Sciatic nerve (tissue), 2 donors: ENCODE measurements around the gene GTF2H2. TPM values are rescaled to one million over a fixed set of nuclear protein-coding genes. Genes with fewer than 3 reads are reported as not detected.
"Not testable (repeated sequence)": the region's sequence is repeated elsewhere in the genome, so short reads cannot be mapped to it uniquely, and the experiment has no call there.

Experiments
- ATAC-seq: fragments of 200-7000 bp; cut with Tn5 transposase; one replicate; pipeline ENCODE4 v1.9.1; 2020; ENCODE audit warnings: mild to moderate bottlenecking, moderate library complexity
- DNase-seq: peaks from one replicate; pipeline ENCODE4 v3.0.0-alpha.2; 2020; ENCODE audit warnings: low spot score
- intact Hi-C: fragments of 100-400 bp; cut with DNase I; formaldehyde crosslinking; loops from one replicate; pipeline ENCODE4 v1.14.2; 2022
- total RNA-seq: library from RNA; stranded (reverse); fragmentation: NEBNext Ultra II Directional; extraction: Animal tissue kit (Norgen Biotek cat#: 25700); gene quantifications from one replicate; pipeline ENCODE4 v1.2.1, GENCODE V29; 2021
- donor health status: DM: no; HTN: no; CAD: no.
- donor health status: DM: no; HTN: no; CAD: no.

The GTF2H2 gene
- total RNA-seq, 1 donor from 2014 or later: 22.6 TPM

DNA sequence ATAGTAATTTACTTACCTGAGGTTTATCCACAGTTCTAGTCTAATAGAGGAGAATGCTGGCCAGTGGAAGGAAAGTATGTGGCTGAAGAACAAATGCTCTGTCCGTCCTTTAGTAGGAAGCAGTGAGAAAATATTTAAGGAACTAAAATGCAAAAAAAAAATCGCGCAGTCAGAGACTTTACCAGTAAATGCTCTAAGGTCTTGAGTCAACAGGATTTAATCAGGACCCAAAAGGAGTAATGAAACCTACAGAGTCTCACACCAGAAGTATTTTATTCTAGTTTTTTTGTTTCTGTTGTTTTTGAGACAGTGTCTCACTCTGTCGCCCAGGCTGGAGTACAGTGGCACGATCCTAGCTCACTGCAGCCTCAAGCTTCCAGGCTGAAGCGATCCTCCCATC, 46.8 kb downstream of the GTF2H2 start:
- intact Hi-C loops, DNase-seq: not testable (repeated sequence)
- peak; percentile 59 for ATAC-seq

DNA sequence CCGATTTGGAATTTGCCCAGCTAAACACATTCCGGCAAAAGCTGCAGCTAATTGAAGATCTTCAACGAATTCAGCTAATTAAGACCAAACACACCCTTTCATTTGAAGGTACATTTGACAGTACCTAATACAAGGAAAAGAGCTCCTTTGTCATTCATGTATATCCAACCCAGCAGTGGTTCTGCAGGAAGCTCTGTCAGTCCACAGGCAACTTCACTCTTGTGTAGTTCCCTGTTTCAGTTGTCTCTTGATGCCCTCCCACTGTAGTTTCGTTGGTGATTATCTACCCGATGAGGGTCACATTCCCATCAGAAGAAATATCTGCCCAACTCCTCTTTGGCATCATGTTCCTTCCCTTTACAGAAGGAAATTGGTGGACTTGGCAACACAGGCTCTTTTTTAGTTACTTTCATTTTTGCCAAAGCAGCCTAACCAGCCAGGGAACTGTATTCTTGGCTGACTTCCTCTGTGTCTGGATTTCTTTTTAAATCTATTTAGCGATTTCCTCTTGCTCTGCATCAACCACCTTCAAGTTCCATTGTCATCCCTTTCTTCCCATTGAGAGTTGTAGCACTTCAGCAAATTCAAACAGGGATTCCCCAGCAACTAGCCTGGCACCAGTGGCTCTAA, 49.0 kb downstream of the GTF2H2 start:
- ATAC-seq: peak; percentile 61
- intact Hi-C loops, DNase-seq: not testable (repeated sequence)

DNA sequence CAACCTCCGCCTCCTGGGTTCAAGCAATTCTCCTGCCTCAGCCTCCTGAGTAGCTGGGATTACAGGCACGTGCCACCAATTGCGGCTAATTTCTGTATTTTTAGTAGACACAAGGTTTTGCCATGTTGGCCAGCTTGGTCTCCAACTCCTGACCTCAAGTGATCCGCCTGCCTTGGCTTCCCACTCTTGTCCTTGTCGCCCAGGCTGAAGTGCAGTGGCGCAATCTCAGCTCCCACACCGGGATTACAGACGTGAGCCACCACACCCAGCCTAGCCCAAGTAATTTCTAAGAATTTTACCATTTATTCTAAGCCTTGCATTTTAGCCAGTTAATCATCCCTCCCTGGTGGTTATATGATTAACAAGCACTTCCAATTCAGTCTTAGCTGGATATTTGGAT, 53.3 kb downstream of the GTF2H2 start:
- DNase-seq (no peak), ATAC-seq (no peak)
- intact Hi-C loops: no loop called here

DNA sequence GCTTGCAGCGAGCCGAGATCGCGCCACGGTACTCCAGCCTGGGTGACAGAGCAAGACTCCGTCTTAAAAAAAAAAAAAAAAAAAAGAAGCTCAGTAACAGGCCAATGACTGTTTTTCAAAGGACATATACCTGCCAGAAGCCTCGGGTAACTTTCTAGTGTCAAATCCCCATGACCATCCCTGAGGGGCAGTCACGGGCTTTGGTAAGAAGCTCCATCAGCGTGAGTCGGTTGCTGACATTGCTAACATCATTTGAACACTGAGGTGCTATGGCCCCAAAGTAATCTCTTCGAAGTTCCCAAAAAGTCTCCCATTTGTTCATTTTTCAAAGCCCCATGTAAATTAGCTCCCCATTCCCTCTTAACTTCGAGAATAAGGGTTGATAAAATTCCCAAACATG, 53.9 kb downstream of the GTF2H2 start:
- intact Hi-C loops: no loop called here
- no peak for DNase-seq
- ATAC-seq: no peak

DNA sequence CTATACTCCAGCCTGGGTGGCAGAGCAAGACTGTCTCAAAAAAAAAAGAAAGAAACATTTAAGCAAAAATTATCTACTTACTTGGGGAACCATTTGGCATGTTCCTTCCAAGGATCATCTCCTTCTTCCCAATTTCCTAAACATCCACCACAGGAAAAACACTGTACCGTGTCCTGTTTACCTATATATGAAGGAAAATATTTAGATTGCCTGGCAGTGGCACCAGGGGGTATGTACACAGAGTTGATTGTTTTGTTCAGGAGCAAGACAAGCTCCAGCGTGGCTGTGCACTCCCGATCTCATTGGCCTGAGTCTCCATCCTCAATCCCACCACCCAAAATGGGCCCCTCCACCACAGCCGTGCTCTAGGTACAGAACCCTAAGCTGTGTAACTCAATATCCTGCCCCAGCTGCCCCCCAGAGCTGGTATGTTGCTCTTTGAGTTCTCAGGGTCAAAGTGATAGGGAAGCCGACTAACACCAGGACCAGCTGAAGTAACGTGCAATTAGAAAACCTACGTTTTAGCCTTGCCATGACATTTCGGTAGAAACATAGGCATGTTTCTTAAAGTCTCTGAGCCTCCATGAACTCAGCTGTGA, 56.2 kb downstream of the GTF2H2 start:
- intact Hi-C loops: no loop called here
- ATAC-seq: no peak
- no peak for DNase-seq

DNA sequence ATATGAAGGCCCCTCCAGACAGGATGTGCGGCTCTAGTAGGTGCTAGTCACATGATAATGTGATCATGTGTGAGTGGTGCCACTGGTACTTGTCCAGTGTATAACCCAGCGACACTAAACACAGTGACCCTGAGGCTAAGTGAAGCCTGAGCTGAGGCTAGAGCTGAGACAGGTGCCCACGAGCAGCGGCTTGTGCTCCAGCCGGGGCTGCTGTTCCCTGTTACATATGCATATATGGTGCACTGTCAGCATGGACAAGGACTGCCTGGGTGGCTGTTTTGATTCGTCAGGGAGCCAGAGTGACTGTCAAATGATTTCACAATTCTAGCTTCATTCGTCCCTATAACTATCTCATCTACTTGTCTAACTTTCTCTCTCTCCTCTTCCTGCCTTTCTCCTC, 60.5 kb downstream of the GTF2H2 start:
- intact Hi-C loops, ATAC-seq, DNase-seq: not testable (repeated sequence)

Other genes starting within 250 kb of the GTF2H2 start
- 7.8 TPM for gene SERF1A, start 167.0 kb downstream of the GTF2H2 start, total RNA-seq
- 25.7 TPM for gene SMN1, start 142.6 kb downstream of the GTF2H2 start, total RNA-seq
- gene NAIP, start 42.3 kb downstream of the GTF2H2 start, total RNA-seq: 63.1 TPM